ENCODE measurements around the gene RDH16. TPM values are rescaled to one million over a fixed set of nuclear protein-coding genes. Genes with fewer than 3 reads are reported as not detected.
"Not testable (repeated sequence)": the region's sequence is repeated elsewhere in the genome, so short reads cannot be mapped to it uniquely, and the experiment has no call there.

Gene RDH16
- total RNA-seq, 4 donors from 2014 or later = 0.29 to 2.1 (median 1.3) TPM

GRCh38 chr12:56916996-56917333 lies 40.4 kb downstream of the RDH16 start:
- no peak for TF ChIP-seq CTCF (IDR thresholded peaks at IDR 0.05)
- no peak for TF ChIP-seq POLR2A (IDR thresholded peaks at IDR 0.05)
- no peaks in the 10 kb centered on the region for H3K4me1 ChIP-seq
- H3K27me3 ChIP-seq = no peaks in the 10 kb centered on the region
- H3K36me3 ChIP-seq = no peaks in the 10 kb centered on the region
- no peak overlapping the region for H3K27ac ChIP-seq
- no peaks in the 10 kb centered on the region for H3K9me3 ChIP-seq
- H3K4me3 ChIP-seq = no peak overlapping the region
- no peak for DNase-seq
- intact Hi-C loops (cut with DNase I; ENCODE audit: low total_unique reads) = no loop called here

GRCh38 chr12:56916296-56916995 lies 41.0 kb downstream of the RDH16 start:
- intact Hi-C loops (cut with DNase I; ENCODE audit: low total_unique reads) = no loop called here
- TF ChIP-seq CTCF (IDR thresholded peaks at IDR 0.05) (no peak), POLR2A (IDR thresholded peaks at IDR 0.05) (no peak)
- Histone ChIP-seq H3K27ac (no peak overlapping the region), H3K36me3 (no peaks in the 10 kb centered on the region), H3K4me1 (no peaks in the 10 kb centered on the region), H3K4me3 (no peak overlapping the region), H3K27me3 (no peaks in the 10 kb centered on the region), H3K9me3 (no peaks in the 10 kb centered on the region)
- no peak for DNase-seq

- H3K27ac ChIP-seq = no peak overlapping the region
- H3K4me1 ChIP-seq = no peaks in the 10 kb centered on the region
- H3K36me3 ChIP-seq = no peaks in the 10 kb centered on the region
- no peak for DNase-seq
- no peaks in the 10 kb centered on the region for H3K27me3 ChIP-seq
- no peak for TF ChIP-seq CTCF (IDR thresholded peaks at IDR 0.05)
- TF ChIP-seq POLR2A (IDR thresholded peaks at IDR 0.05) = no peak
- no peak overlapping the region for H3K4me3 ChIP-seq
- H3K9me3 ChIP-seq = no peaks in the 10 kb centered on the region
- intact Hi-C loops (cut with DNase I; ENCODE audit: low total_unique reads) = no loop called here
These were observed 42.7 kb downstream of the RDH16 start for GRCh38 chr12:56914724-56915123.

GRCh38 chr12:56914256-56914655 lies 43.2 kb downstream of the RDH16 start:
- no peak overlapping the region for H3K27ac ChIP-seq
- TF ChIP-seq POLR2A (IDR thresholded peaks at IDR 0.05) (no peak), CTCF (IDR thresholded peaks at IDR 0.05) (no peak)
- H3K4me1 ChIP-seq = no peaks in the 10 kb centered on the region
- no peaks in the 10 kb centered on the region for H3K36me3 ChIP-seq
- intact Hi-C loops (cut with DNase I; ENCODE audit: low total_unique reads) = no loop called here
- no peak for DNase-seq
- no peaks in the 10 kb centered on the region for H3K9me3 ChIP-seq
- H3K4me3 ChIP-seq = no peak overlapping the region
- no peaks in the 10 kb centered on the region for H3K27me3 ChIP-seq

- H3K9me3 ChIP-seq; DNase-seq; H3K27ac ChIP-seq; H3K27me3 ChIP-seq; H3K4me3 ChIP-seq; H3K4me1 ChIP-seq; H3K36me3 ChIP-seq; intact Hi-C loops (cut with DNase I; ENCODE audit: low total_unique reads): not testable (repeated sequence)
These were observed 48.0 kb downstream of the RDH16 start for GRCh38 chr12:56909403-56909802.

GRCh38 chr12:56908136-56908535 lies 49.3 kb downstream of the RDH16 start:
- Histone ChIP-seq H3K27ac (no peak overlapping the region), H3K36me3 (no peaks in the 10 kb centered on the region), H3K27me3 (no peaks in the 10 kb centered on the region), H3K4me3 (no peak overlapping the region), H3K4me1 (no peaks in the 10 kb centered on the region), H3K9me3 (no peaks in the 10 kb centered on the region)
- TF ChIP-seq CTCF (IDR thresholded peaks at IDR 0.05) = no peak
- no peak for TF ChIP-seq POLR2A (IDR thresholded peaks at IDR 0.05)
- intact Hi-C loops (cut with DNase I; ENCODE audit: low total_unique reads) = no loop called here
- no peak for DNase-seq
